ENCODE measurements around the gene AMY2B. TPM values are rescaled to one million over a fixed set of nuclear protein-coding genes. Genes with fewer than 3 reads are reported as not detected.
"Not testable (repeated sequence)": the region's sequence is repeated elsewhere in the genome, so short reads cannot be mapped to it uniquely, and the experiment has no call there.

Gene AMY2B
- total and polyA plus RNA-seq, 7 donors = under 0.01 to 56.4 (median 50.1) TPM

GRCh38 chr1:103560427-103560826 lies 11.0 kb upstream of the AMY2B start:
- intact Hi-C loops (cut with DNase I) = no loop called here
- H3K27me3 ChIP-seq = no peaks in the 10 kb centered on the region
- no peaks in the 10 kb centered on the region for H3K9me3 ChIP-seq
- TF ChIP-seq POLR2A (IDR thresholded peaks at IDR 0.05) = no peak
- no peak for TF ChIP-seq EP300 (IDR thresholded peaks at IDR 0.05)
- TF ChIP-seq POLR2AphosphoS5 (IDR thresholded peaks at IDR 0.05) = no peak
- TF ChIP-seq CTCF (IDR thresholded peaks at IDR 0.05) = no peak
- no peak overlapping the region for H3K27ac ChIP-seq
- no peaks in the 10 kb centered on the region for H3K4me1 ChIP-seq
- no peak overlapping the region for H3K4me3 ChIP-seq
- peaks cover 2 to 18% (median 3%) of the 10 kb centered on the region in 4 donors for H3K36me3 ChIP-seq
- no peak for DNase-seq

- WGBS, 2 donors = 81 to 86% methylated on average over 3 of the region's 3 CpGs
- H3K9me3 ChIP-seq; H3K4me3 ChIP-seq; H3K27me3 ChIP-seq; intact Hi-C loops (cut with DNase I); H3K4me1 ChIP-seq; DNase-seq: not testable (repeated sequence)
- H3K36me3 ChIP-seq = peaks cover 0 to 12% (median 1%) of the 10 kb centered on the region in 4 donors
- H3K27ac ChIP-seq = peak overlapping the region; percentile 0 to 57 (median 46)
Observed at GRCh38 chr1:103561124-103561523, 10.3 kb upstream of the AMY2B start.

- no peaks in the 10 kb centered on the region for H3K4me1 ChIP-seq
- peaks cover 0 to 11% (median 1%) of the 10 kb centered on the region in 4 donors for H3K36me3 ChIP-seq
- no peaks in the 10 kb centered on the region for H3K27me3 ChIP-seq
- no peak for DNase-seq
- intact Hi-C loops (cut with DNase I) = no loop called here
- H3K9me3 ChIP-seq = no peaks in the 10 kb centered on the region
- WGBS, 2 donors = 68 to 80% methylated on average over 2 of the region's 2 CpGs
- H3K4me3 ChIP-seq = peak overlapping the region in 1 of 4 donors; percentile 5
- H3K27ac ChIP-seq = peak overlapping the region; percentile 5 to 57 (median 46)
- TF ChIP-seq POLR2A (IDR thresholded peaks at IDR 0.05) = no peak
- TF ChIP-seq CTCF (IDR thresholded peaks at IDR 0.05) = no peak
- peak in 1 of 4 donors; percentile 23 for TF ChIP-seq EP300 (IDR thresholded peaks at IDR 0.05)
- peak in 3 of 4 donors; percentile 14 to 38 (median 20) for TF ChIP-seq POLR2AphosphoS5 (IDR thresholded peaks at IDR 0.05)
Observed at GRCh38 chr1:103561643-103562395, 9.6 kb upstream of the AMY2B start.

- WGBS, 2 donors = 84 to 85% methylated on average over 4 of the region's 4 CpGs
- no peak for DNase-seq
- H3K27me3 ChIP-seq = no peaks in the 10 kb centered on the region
- H3K9me3 ChIP-seq = no peaks in the 10 kb centered on the region
- peaks cover 0 to 5% (median 0%) of the 10 kb centered on the region in 4 donors for H3K36me3 ChIP-seq
- no peaks in the 10 kb centered on the region for H3K4me1 ChIP-seq
- peak overlapping the region in 1 of 4 donors; percentile 45 for H3K27ac ChIP-seq
- no peak for TF ChIP-seq CTCF (IDR thresholded peaks at IDR 0.05)
- TF ChIP-seq EP300 (IDR thresholded peaks at IDR 0.05) = no peak
- TF ChIP-seq POLR2A (IDR thresholded peaks at IDR 0.05) = no peak
- TF ChIP-seq POLR2AphosphoS5 (IDR thresholded peaks at IDR 0.05) = no peak
- intact Hi-C loops (cut with DNase I) = no loop called here
- no peak overlapping the region for H3K4me3 ChIP-seq
Observed at GRCh38 chr1:103563056-103563455, 8.3 kb upstream of the AMY2B start.

GRCh38 chr1:103569493-103569892 lies 1.9 kb upstream of the AMY2B start:
- intact Hi-C loops (cut with DNase I) = no loop called here
- Histone ChIP-seq H3K27ac (no peak overlapping the region), H3K4me3 (no peak overlapping the region), H3K4me1 (no peaks in the 10 kb centered on the region), H3K36me3 (peaks cover 0 to 5% (median 0%) of the 10 kb centered on the region in 4 donors), H3K27me3 (no peaks in the 10 kb centered on the region), H3K9me3 (no peaks in the 10 kb centered on the region)
- no peak for DNase-seq
- 97% methylated on average over 7 of the region's 7 CpGs for WGBS, 2 donors
- no peak for TF ChIP-seq POLR2AphosphoS5 (IDR thresholded peaks at IDR 0.05)
- no peak for TF ChIP-seq EP300 (IDR thresholded peaks at IDR 0.05)
- TF ChIP-seq POLR2A (IDR thresholded peaks at IDR 0.05) = no peak
- no peak for TF ChIP-seq CTCF (IDR thresholded peaks at IDR 0.05)
